PC-3 (cell line): ENCODE measurements around the gene CTNND2. TPM values are rescaled to one million over a fixed set of nuclear protein-coding genes. Genes with fewer than 3 reads are reported as not detected.

Experiments
- ATAC-seq: fragments of 200-7000 bp; cut with Tn5 transposase; 2 replicates; pipeline ENCODE4 v1.9.1; 2020; ENCODE audit warnings: mild to moderate bottlenecking, moderate library complexity
- BruUV-seq: library from RNA; stranded (reverse); fragments of 400-500 nt; replicated peaks from 2 replicates; lab custom pipeline; 2021; lab: Mats Ljungman, UMichigan
- CTCF ChIA-PET: fragments of 300-600 bp; sonication (Branson Sonifier 250); formaldehyde crosslinking; loops from one replicate; lab custom pipeline; 2022; ENCODE audit warnings: antibody characterized with exemption; lab: Charles Lee
- POLR2A ChIA-PET: fragments of 300-600 bp; sonication (Branson Sonifier 250); formaldehyde crosslinking; loops from one replicate; lab custom pipeline; 2022; ENCODE audit warnings: antibody characterized with exemption; ENCODE audit not compliant: unreplicated experiment; lab: Charles Lee
- DNase-seq: peaks from one replicate; pipeline ENCODE4 v3.0.0-alpha.2; 2015
- H2AFZ ChIP-seq: fragments of 300-600 bp; sonication (generic); 2 replicates; pipeline ENCODE4 v1.6.0; 2016; ENCODE audit warnings: antibody characterized with exemption, low read length
- H3F3A ChIP-seq: fragments of 300-600 bp; sonication (generic); one replicate; pipeline ENCODE4 v1.6.0; 2017; ENCODE audit warnings: antibody characterized with exemption, low read length, control low read depth, mild to moderate bottlenecking; ENCODE audit not compliant: unreplicated experiment
- H3K27ac ChIP-seq: fragments of 300-600 bp; sonication (generic); 2 replicates; pipeline ENCODE4 v1.5.1; 2016; ENCODE audit warnings: mild to moderate bottlenecking, low read length
- H3K27me3 ChIP-seq: fragments of 300-600 bp; sonication (generic); 2 replicates; pipeline ENCODE4 v1.6.1; 2016; ENCODE audit warnings: low read length, mixed read lengths
- H3K36me3 ChIP-seq: fragments of 300-600 bp; sonication (generic); 2 replicates; pipeline ENCODE4 v1.6.1; 2016; ENCODE audit warnings: low read depth, mixed run types, low read length, mixed read lengths
- H3K4me1 ChIP-seq: fragments of 300-600 bp; sonication (generic); 2 replicates; pipeline ENCODE4 v1.5.1; 2016; ENCODE audit warnings: low read length; ENCODE audit not compliant: insufficient read depth
- H3K4me2 ChIP-seq: fragments of 300-600 bp; sonication (generic); 2 replicates; pipeline ENCODE4 v1.6.0; 2016; ENCODE audit warnings: low read length
- H3K4me3 ChIP-seq: fragments of 300-600 bp; sonication (generic); 2 replicates; pipeline ENCODE4 v1.5.1; 2016; ENCODE audit warnings: mild to moderate bottlenecking, low read length, mixed read lengths
- H3K79me2 ChIP-seq: fragments of 300-600 bp; sonication (generic); 2 replicates; pipeline ENCODE4 v1.6.1; 2017; ENCODE audit warnings: low read length, mixed read lengths
- H3K9ac ChIP-seq: fragments of 300-600 bp; sonication (generic); 2 replicates; pipeline ENCODE4 v1.6.0; 2016; ENCODE audit warnings: mild to moderate bottlenecking, low read length
- H3K9me2 ChIP-seq: fragments of 300-600 bp; sonication (generic); replicated peaks from 2 replicates; pipeline ENCODE4 v1.6.1; 2016; ENCODE audit warnings: mixed run types, low read length, mixed read lengths
- H3K9me3 ChIP-seq: fragments of 300-600 bp; sonication (generic); 2 replicates; pipeline ENCODE4 v1.6.1; 2016; ENCODE audit warnings: low read length, mixed read lengths
- H4K20me1 ChIP-seq: fragments of 300-600 bp; sonication (generic); 2 replicates; pipeline ENCODE4 v1.6.1; 2016; ENCODE audit warnings: low read length, mixed read lengths
- CTCF ChIP-seq: fragments of 300-600 bp; sonication (generic); conservative IDR thresholded peaks from 2 replicates; pipeline ENCODE4 v1.5.1; 2017; ENCODE audit warnings: antibody characterized with exemption, low read depth, mild to moderate bottlenecking, low read length
- EZH2 ChIP-seq: fragments of 300-600 bp; sonication (generic); IDR thresholded peaks from one replicate; pipeline ENCODE4 v1.6.1; 2017; ENCODE audit warnings: antibody characterized with exemption, mild to moderate bottlenecking, low read length; ENCODE audit not compliant: unreplicated experiment
- EZH2phosphoT487 ChIP-seq: fragments of 300-600 bp; sonication (generic); IDR thresholded peaks from 2 replicates; pipeline ENCODE4 v1.6.1; 2018; ENCODE audit warnings: mild to moderate bottlenecking, antibody characterized with exemption, low read length, borderline replicate concordance
- intact Hi-C: fragments of 100-400 bp; cut with micrococcal nuclease; formaldehyde crosslinking; loops from 2 replicates; pipeline ENCODE4 v1.9.0; 2023
- total RNA-seq: library from RNA; depleted of rRNA; stranded (reverse); fragments of >200 nt; gene quantifications from 2 replicates; pipeline ENCODE4 v1.2.3, GENCODE V29; 2014

The CTNND2 gene
- total RNA-seq, 1 experiment from 2014 or later, result 1.8 TPM

DNA sequence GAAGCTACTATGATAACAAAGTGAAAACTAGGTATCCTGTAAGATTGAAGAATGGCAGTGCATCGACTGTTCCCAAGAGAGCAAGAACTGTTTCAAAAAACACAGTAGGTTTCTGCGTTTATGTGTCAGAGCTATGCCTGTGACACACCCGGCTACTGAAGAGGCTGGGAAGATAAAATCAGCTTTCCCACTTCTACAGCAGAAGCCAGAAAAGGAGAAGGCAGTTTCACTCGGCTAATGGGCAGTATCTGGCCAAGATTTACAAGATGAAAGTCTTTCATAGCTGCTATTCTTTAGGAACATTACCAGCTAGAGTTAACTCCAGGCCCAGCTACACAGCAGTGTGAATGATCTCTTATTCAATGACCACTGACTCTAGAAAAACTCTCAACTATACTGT, 195.2 kb downstream of the CTNND2 start:
- H3K4me3 ChIP-seq, result no peak overlapping the region
- intact Hi-C loops, result no loop called here
- POLR2A ChIA-PET, result no interaction called here
- BruUV-seq, result no TSS peak
- H3K36me3 ChIP-seq, result no peaks in the 10 kb centered on the region
- no peaks in the 10 kb centered on the region for H3K27me3 ChIP-seq
- no peaks in the 10 kb centered on the region for H3K9me2 ChIP-seq
- no peaks in the 10 kb centered on the region for H3F3A ChIP-seq
- H4K20me1 ChIP-seq, result no peaks in the 10 kb centered on the region
- ATAC-seq (no peak), DNase-seq (no peak)
- TF ChIP-seq CTCF (no peak), EZH2phosphoT487 (no peak), EZH2 (no peak)
- no peak overlapping the region for H3K27ac ChIP-seq
- H3K79me2 ChIP-seq, result no peaks in the 10 kb centered on the region
- H3K4me2 ChIP-seq, result no peak overlapping the region
- H2AFZ ChIP-seq, result no peak overlapping the region
- H3K9me3 ChIP-seq, result no peaks in the 10 kb centered on the region
- CTCF ChIA-PET, result no interaction called here
- no peak overlapping the region for H3K9ac ChIP-seq
- no peaks in the 10 kb centered on the region for H3K4me1 ChIP-seq

GRCh38 chr5:11704916-11705315, 199.3 kb downstream of the CTNND2 start:
- H3K9me3 ChIP-seq, result no peaks in the 10 kb centered on the region
- no peak overlapping the region for H3K4me3 ChIP-seq
- H3K27ac ChIP-seq, result no peak overlapping the region
- H3K27me3 ChIP-seq, result no peaks in the 10 kb centered on the region
- H2AFZ ChIP-seq, result no peak overlapping the region
- H3F3A ChIP-seq, result no peaks in the 10 kb centered on the region
- ChIA-PET CTCF (no interaction called here), POLR2A (no interaction called here)
- BruUV-seq, result no TSS peak
- H3K79me2 ChIP-seq, result no peaks in the 10 kb centered on the region
- TF ChIP-seq CTCF, result no peak
- TF ChIP-seq EZH2phosphoT487, result no peak
- no peak for TF ChIP-seq EZH2
- no peaks in the 10 kb centered on the region for H3K36me3 ChIP-seq
- ATAC-seq (no peak), DNase-seq (no peak)
- no peaks in the 10 kb centered on the region for H3K4me1 ChIP-seq
- no peak overlapping the region for H3K4me2 ChIP-seq
- no peaks in the 10 kb centered on the region for H4K20me1 ChIP-seq
- intact Hi-C loops, result no loop called here
- no peak overlapping the region for H3K9ac ChIP-seq
- H3K9me2 ChIP-seq, result no peaks in the 10 kb centered on the region

GRCh38 chr5:11700391-11700790, 203.9 kb downstream of the CTNND2 start:
- no peak for ATAC-seq
- H3K9ac ChIP-seq, result no peak overlapping the region
- H3K9me2 ChIP-seq, result no peaks in the 10 kb centered on the region

More at GRCh38 chr5:11700391-11700790, 203.9 kb downstream of the CTNND2 start:
- no peaks in the 10 kb centered on the region for H4K20me1 ChIP-seq
- no peaks in the 10 kb centered on the region for H3K4me1 ChIP-seq
- no peaks in the 10 kb centered on the region for H3K27me3 ChIP-seq
- no peaks in the 10 kb centered on the region for H3K79me2 ChIP-seq
- DNase-seq, result no peak
- no peak overlapping the region for H3K27ac ChIP-seq
- H2AFZ ChIP-seq, result no peak overlapping the region
- no peaks in the 10 kb centered on the region for H3K9me3 ChIP-seq
- no peaks in the 10 kb centered on the region for H3K36me3 ChIP-seq
- TF ChIP-seq EZH2, result no peak
- no peak for TF ChIP-seq EZH2phosphoT487
- no peak for TF ChIP-seq CTCF
- ChIA-PET POLR2A (no interaction called here), CTCF (no interaction called here)
- H3K4me2 ChIP-seq, result no peak overlapping the region
- no peak overlapping the region for H3K4me3 ChIP-seq
- intact Hi-C loops, result no loop called here
- BruUV-seq, result no TSS peak
- H3F3A ChIP-seq, result no peaks in the 10 kb centered on the region
